AG09319 (cell line): ENCODE data around the gene TYR.
"Not testable (repeated sequence)": the region's sequence is repeated elsewhere in the genome, so short reads cannot be mapped to it uniquely, and the experiment has no call there.

Source experiments
- DNase-seq: peaks from one replicate; pipeline ENCODE4 v3.0.0-alpha.2; 2010; ENCODE audit warnings: low read depth; ENCODE audit errors: extremely low read depth
- CTCF ChIP-seq: IDR thresholded peaks from 2 replicates; pipeline ENCODE4 v1.5.1; 2011; ENCODE audit warnings: low read depth, mild to moderate bottlenecking, inconsistent platforms, low read length, moderate library complexity

The TYR gene

GRCh38 chr11:89321401-89321800, 143.7 kb downstream of the TYR start:
- TF ChIP-seq CTCF = no peak

GRCh38 chr11:89327885-89328284, 150.2 kb downstream of the TYR start:
- no peak for DNase-seq
- no peak for TF ChIP-seq CTCF

More at GRCh38 chr11:89321401-89321800, 143.7 kb downstream of the TYR start:
- DNase-seq = no peak

DNA sequence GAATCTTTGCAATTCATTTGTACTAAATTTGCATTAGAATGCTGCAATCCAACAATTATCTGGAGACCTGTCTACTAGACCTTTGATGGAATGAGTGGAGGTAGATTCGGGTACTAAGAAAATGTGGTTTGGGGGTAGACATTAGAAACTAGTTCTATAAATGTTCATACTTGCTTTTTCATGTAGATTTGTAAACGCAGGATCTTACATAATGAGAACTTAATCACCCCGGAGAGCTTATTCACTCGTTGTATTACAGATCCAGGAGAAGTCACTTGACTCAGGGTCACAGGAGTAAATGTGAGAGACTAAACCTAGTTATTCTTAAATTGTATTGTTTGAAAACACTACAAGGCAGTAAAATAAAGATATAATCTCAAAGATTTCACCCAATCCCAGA, 154.3 kb downstream of the TYR start:
- not testable (repeated sequence) for DNase-seq

DNA sequence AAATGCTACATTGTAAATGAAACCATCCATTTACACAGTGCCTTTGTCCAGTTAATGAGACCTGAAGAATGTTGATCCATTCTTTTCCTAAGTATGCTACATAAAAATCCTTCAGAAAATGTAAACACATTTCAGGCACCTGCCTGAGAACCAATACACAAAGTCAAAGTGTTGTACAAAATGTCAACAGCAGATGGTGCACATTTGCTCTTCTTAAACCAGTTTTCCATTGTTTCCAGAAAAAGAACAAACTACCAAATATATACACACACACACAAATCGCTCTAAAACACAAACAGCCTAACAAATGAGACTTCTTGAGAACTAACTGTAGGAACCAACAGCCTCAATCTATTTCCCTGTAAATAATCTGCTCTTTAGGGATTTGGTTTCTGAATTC, 156.0 kb downstream of the TYR start:
- peak; percentile 42 for TF ChIP-seq CTCF
- not testable (repeated sequence) for DNase-seq

DNA sequence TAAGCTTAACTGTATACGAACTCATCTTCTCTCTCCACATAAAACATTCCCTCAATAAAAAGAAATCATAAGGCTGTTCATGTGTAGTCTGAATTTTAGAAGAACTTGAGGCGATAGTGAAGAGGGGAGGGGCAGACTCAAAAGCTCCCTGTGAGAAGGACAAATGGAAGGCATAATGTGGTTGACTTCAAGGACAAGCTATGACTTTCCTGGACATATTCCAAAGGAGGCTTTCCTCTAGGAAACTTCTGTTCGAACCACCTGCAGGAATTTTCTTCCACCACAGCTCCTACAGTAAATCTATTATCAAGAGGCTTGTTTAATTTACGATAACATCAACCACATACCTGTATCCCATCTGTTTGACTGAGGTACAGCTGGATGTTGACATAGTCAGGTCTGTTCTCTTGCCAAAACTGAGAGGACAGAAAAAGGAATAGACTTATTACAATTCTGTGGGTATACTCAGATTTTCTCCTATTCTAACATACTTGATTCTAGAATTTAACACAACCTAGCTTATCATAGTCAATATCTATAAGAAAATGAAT, 159.5 kb downstream of the TYR start:
- not testable (repeated sequence) for DNase-seq

GRCh38 chr11:89338073-89338472, 160.4 kb downstream of the TYR start:
- DNase-seq = not testable (repeated sequence)

DNA sequence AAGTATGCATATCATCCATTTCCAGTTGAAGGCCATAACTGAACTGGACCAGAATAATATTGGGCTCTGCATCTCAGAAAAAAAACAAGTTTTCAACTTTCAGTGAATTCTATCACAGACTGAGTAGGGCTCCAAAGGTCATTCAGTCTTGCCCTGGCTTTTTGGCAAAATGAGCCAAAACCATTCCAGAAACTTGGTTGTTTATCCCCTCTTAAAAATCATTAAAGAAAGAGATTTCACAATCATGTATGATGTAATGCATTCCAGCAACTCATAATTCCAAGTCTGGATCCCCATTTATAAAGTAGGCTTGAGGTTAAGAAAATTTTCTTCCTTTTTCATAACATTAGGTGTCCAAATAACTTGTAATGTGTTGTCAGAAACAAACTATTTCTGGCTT, 162.8 kb downstream of the TYR start:
- peak; percentile 2 for DNase-seq

GRCh38 chr11:89342880-89343572, 165.4 kb downstream of the TYR start:
- DNase-seq = not testable (repeated sequence)
